Gastrocnemius medialis (tissue), 4 donors: ENCODE measurements around the gene ATXN1.

Experiments used
- POLR2A ChIP-seq, 2 donors: fragments of 450-650 bp; IDR thresholded peaks; one replicate each; pipeline ENCODE4 v1.6.1; 2017; ENCODE audit warnings: antibody characterized with exemption in 2 of 2, mild to moderate bottlenecking in 2 of 2, moderate library complexity in 2 of 2
- TF ChIP-seq, protein P1 (sequence below), 5 experiments: fragments of 450-650 bp in 3 of 5; fragments of 200-600 bp in 2 of 5; sonication (generic) in 2 of 5; IDR thresholded peaks in 4 of 5; conservative IDR thresholded peaks in 1 of 5; 1 replicate in 4 of 5; 2 replicates in 1 of 5; pipeline ENCODE4 v1.5.1; 2016 to 2019; ENCODE audit warnings: antibody characterized with exemption in 5 of 5, mild to moderate bottlenecking in 3 of 5, moderate library complexity in 3 of 5

DNA sequence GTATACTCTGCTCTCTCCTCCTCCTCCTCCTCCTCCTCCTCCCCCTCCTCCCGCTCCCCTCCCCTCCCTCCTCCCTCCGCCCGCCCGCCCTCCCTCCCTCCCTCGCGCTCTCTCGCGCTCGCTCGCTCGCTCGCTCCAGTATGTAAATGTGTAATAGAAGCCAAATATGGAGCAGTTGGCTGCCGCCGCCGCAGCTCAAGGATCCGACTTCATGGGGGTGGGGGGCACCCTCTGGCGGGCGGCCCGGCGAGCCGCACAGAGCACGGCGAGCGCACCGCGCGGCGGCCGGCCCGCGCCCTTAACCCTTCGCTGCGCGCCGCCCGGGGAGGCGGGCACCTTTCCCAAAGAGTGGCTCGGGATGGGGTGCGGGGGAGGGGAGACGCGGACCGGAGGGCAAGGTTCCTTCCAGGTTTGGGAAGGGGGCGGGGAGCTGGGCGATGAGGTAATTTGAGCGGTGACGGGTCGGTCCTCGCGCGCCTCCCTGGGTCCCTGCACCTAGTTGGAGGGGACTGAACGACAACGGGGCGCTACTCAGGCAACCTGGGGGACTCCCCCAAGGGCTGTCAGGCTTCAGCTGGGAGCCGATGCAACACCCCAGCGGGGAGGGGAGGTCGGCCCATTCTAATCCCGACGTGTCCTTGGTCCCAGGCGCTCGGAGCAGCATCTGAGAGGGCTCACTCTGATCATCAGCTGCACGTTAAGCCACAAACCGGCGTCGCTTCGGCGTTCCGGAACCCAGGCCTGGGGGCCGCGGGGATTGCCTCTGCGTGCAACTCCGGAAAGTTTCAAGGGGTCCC, 409 bp upstream of the ATXN1 start:
- TF ChIP-seq POLR2A (IDR thresholded peaks at IDR 0.05) = peak; percentile 40 to 57
- TF ChIP-seq, protein P1, sequence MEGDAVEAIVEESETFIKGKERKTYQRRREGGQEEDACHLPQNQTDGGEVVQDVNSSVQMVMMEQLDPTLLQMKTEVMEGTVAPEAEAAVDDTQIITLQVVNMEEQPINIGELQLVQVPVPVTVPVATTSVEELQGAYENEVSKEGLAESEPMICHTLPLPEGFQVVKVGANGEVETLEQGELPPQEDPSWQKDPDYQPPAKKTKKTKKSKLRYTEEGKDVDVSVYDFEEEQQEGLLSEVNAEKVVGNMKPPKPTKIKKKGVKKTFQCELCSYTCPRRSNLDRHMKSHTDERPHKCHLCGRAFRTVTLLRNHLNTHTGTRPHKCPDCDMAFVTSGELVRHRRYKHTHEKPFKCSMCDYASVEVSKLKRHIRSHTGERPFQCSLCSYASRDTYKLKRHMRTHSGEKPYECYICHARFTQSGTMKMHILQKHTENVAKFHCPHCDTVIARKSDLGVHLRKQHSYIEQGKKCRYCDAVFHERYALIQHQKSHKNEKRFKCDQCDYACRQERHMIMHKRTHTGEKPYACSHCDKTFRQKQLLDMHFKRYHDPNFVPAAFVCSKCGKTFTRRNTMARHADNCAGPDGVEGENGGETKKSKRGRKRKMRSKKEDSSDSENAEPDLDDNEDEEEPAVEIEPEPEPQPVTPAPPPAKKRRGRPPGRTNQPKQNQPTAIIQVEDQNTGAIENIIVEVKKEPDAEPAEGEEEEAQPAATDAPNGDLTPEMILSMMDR (IDR thresholded peaks at IDR 0.05 in 4 of 5, conservative IDR thresholded peaks at IDR 0.05 in 1 of 5) = peak in 4 of 5 experiments; percentile 12 to 31 (median 16)
